ENCODE data around the gene PPP2R2D.

Gene PPP2R2D

GRCh38 chr10:131920151-131920550 lies 19.3 kb downstream of the PPP2R2D start:
- Histone ChIP-seq H3K4me1 (no peaks in the 10 kb centered on the region), H3K36me3 (no peaks in the 10 kb centered on the region), H3K27me3 (no peaks in the 10 kb centered on the region), H3K27ac (no peak overlapping the region), H3K4me3 (no peak overlapping the region), H3K9me3 (peaks cover 0 to 4% (median 4%) of the 10 kb centered on the region in 3 donors)
- no peak for TF ChIP-seq CTCF (IDR thresholded peaks at IDR 0.05)
- peak in 1 of 2 donors; percentile 6 for DNase-seq
- intact Hi-C loops (cut with DNase I; ENCODE audit: low total_unique reads): no loop called here

GRCh38 chr10:131920693-131921092 lies 19.9 kb downstream of the PPP2R2D start:
- Histone ChIP-seq H3K27ac (no peak overlapping the region), H3K36me3 (no peaks in the 10 kb centered on the region), H3K4me3 (no peak overlapping the region), H3K4me1 (no peaks in the 10 kb centered on the region), H3K9me3 (peaks cover 0 to 9% (median 6%) of the 10 kb centered on the region in 3 donors), H3K27me3 (no peaks in the 10 kb centered on the region)
- peak in 1 of 2 donors; percentile 20 for DNase-seq
- TF ChIP-seq CTCF (IDR thresholded peaks at IDR 0.05): no peak
- intact Hi-C loops (cut with DNase I; ENCODE audit: low total_unique reads): no loop called here

- TF ChIP-seq CTCF (IDR thresholded peaks at IDR 0.05): no peak
- intact Hi-C loops (cut with DNase I; ENCODE audit: low total_unique reads): no loop called here
- peak in 1 of 2 donors; percentile 34 for DNase-seq
- H3K27me3 ChIP-seq: no peaks in the 10 kb centered on the region
- H3K36me3 ChIP-seq: no peaks in the 10 kb centered on the region
- no peak overlapping the region for H3K27ac ChIP-seq
- peaks cover 0 to 11% (median 6%) of the 10 kb centered on the region in 3 donors for H3K9me3 ChIP-seq
- H3K4me1 ChIP-seq: no peaks in the 10 kb centered on the region
- H3K4me3 ChIP-seq: no peak overlapping the region
Observed at GRCh38 chr10:131921184-131921583, 20.4 kb downstream of the PPP2R2D start.

GRCh38 chr10:131923038-131923756 lies 22.4 kb downstream of the PPP2R2D start:
- Histone ChIP-seq H3K27me3 (no peaks in the 10 kb centered on the region), H3K4me3 (no peak overlapping the region), H3K36me3 (no peaks in the 10 kb centered on the region), H3K27ac (no peak overlapping the region), H3K4me1 (peaks cover 0 to 8% (median 4%) of the 10 kb centered on the region in 4 donors), H3K9me3 (peaks cover 0 to 11% (median 6%) of the 10 kb centered on the region in 3 donors)
- intact Hi-C loops (cut with DNase I; ENCODE audit: low total_unique reads): no loop called here
- DNase-seq: no peak
- no peak for TF ChIP-seq CTCF (IDR thresholded peaks at IDR 0.05)

GRCh38 chr10:131925011-131925649 lies 24.3 kb downstream of the PPP2R2D start:
- no peak overlapping the region for H3K27ac ChIP-seq
- TF ChIP-seq CTCF (IDR thresholded peaks at IDR 0.05): no peak
- no peak overlapping the region for H3K4me3 ChIP-seq
- H3K9me3 ChIP-seq: peaks cover 0 to 11% (median 6%) of the 10 kb centered on the region in 3 donors
- no peak for DNase-seq
- H3K27me3 ChIP-seq: no peaks in the 10 kb centered on the region
- intact Hi-C loops (cut with DNase I; ENCODE audit: low total_unique reads): no loop called here
- no peaks in the 10 kb centered on the region for H3K36me3 ChIP-seq
- H3K4me1 ChIP-seq: peaks cover 0 to 26% (median 16%) of the 10 kb centered on the region in 4 donors

Data from tibial artery (tissue), 4 donors.